ENCODE measurements around the gene LPAR1. TPM values are rescaled to one million over a fixed set of nuclear protein-coding genes. Genes with fewer than 3 reads are reported as not detected.
A peak's percentile ranks its signal among the peaks of the same experiment; 100 is the strongest.

The LPAR1 gene
- total RNA-seq, 1 experiment from 2014 or later = 28.3 TPM

DNA sequence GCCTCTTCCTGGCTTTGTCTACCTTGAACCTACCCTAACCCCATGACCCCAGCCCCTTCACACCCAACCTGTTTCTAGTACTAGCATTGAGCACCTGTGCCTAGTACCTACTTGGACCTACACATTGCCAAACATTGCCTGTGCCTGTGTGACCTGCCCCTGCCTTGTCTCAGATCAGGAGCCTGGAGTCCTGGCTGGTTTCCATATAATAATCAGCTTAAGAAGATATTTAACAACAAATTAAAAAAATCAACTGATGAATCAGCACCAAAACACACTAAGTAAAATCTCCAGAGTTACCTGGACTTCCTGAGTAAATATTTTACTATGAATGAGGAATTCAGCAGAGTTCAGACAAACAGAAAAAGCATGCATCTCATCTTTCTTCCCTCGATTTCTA lies 17.7 kb downstream of the LPAR1 start:
- intact Hi-C loops (cut with micrococcal nuclease; ENCODE audit: unreplicated experiment) = no loop called here
- H3K9me3 ChIP-seq (ENCODE audit: low read depth, low read length, poor library complexity, severe bottlenecking) = no peaks in the 10 kb centered on the region
- H3K27me3 ChIP-seq (replicated peaks; ENCODE audit: insufficient read depth, low read depth, low read length, poor library complexity) = no peaks in the 10 kb centered on the region
- peaks cover 23% of the 10 kb centered on the region for H3K4me1 ChIP-seq (ENCODE audit: insufficient read depth, low read length, poor library complexity, severe bottlenecking)
- TF ChIP-seq, protein P1, sequence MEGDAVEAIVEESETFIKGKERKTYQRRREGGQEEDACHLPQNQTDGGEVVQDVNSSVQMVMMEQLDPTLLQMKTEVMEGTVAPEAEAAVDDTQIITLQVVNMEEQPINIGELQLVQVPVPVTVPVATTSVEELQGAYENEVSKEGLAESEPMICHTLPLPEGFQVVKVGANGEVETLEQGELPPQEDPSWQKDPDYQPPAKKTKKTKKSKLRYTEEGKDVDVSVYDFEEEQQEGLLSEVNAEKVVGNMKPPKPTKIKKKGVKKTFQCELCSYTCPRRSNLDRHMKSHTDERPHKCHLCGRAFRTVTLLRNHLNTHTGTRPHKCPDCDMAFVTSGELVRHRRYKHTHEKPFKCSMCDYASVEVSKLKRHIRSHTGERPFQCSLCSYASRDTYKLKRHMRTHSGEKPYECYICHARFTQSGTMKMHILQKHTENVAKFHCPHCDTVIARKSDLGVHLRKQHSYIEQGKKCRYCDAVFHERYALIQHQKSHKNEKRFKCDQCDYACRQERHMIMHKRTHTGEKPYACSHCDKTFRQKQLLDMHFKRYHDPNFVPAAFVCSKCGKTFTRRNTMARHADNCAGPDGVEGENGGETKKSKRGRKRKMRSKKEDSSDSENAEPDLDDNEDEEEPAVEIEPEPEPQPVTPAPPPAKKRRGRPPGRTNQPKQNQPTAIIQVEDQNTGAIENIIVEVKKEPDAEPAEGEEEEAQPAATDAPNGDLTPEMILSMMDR (conservative IDR thresholded peaks at IDR 0.05; ENCODE audit: low read depth, low read length) = no peak
- TF ChIP-seq EZH2 (IDR thresholded peaks at IDR 0.05; ENCODE audit: borderline replicate concordance, low read depth, low read length, poor library complexity, severe bottlenecking) = no peak
- ChIA-PET POLR2A (ENCODE audit: low non-redundant PET) (no interaction called here), CTCF (no interaction called here)
- no peak overlapping the region for H3K27ac ChIP-seq (ENCODE audit: low read depth, low read length, poor library complexity, severe bottlenecking)
- BruUV-seq (replicated peaks) = no TSS peak
- H3K4me3 ChIP-seq (ENCODE audit: low read depth, low read length, poor library complexity, severe bottlenecking) = no peak overlapping the region
- DNase-seq (ENCODE audit: low spot score) = no peak
- H3K36me3 ChIP-seq (ENCODE audit: insufficient read depth, low read length, poor library complexity, severe bottlenecking) = no peaks in the 10 kb centered on the region

DNA sequence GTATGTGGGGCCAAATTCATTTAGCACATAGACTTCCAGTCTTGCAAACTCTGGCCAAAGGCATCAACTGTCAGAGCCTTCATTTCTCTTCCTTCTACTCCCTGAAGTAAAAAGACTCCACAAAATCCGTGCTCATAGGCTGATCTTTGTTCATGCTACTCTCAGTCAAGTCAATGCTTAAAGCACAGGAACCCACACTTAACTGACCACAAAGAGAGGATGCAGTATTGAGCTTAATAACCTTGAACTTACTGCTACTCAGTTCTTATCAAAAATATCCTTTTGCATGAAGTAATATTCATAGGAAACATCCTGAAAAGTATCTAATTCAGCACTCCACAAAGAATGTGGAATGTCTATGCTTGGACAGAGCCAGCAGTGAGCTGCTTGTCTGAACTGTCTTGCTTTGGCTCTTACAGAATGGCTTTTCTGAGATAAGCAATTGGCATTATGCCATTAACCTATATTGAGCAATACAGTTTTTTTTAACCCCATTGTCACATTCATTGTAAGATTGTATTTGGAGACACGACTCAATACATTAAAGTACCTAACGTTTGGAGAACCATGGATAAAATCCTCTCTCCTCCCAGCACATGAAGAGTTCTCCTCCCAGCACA lies 21.7 kb downstream of the LPAR1 start:
- Histone ChIP-seq H3K4me1 (ENCODE audit: insufficient read depth, low read length, poor library complexity, severe bottlenecking) (peaks cover 36% of the 10 kb centered on the region), H3K36me3 (ENCODE audit: insufficient read depth, low read length, poor library complexity, severe bottlenecking) (no peaks in the 10 kb centered on the region), H3K27me3 (replicated peaks; ENCODE audit: insufficient read depth, low read depth, low read length, poor library complexity) (no peaks in the 10 kb centered on the region), H3K9me3 (ENCODE audit: low read depth, low read length, poor library complexity, severe bottlenecking) (no peaks in the 10 kb centered on the region), H3K4me3 (ENCODE audit: low read depth, low read length, poor library complexity, severe bottlenecking) (no peak overlapping the region), H3K27ac (ENCODE audit: low read depth, low read length, poor library complexity, severe bottlenecking) (no peak overlapping the region)
- DNase-seq (ENCODE audit: low spot score) = peak; percentile 60
- intact Hi-C loops (cut with micrococcal nuclease; ENCODE audit: unreplicated experiment) = no loop called here
- TF ChIP-seq, protein P1 (conservative IDR thresholded peaks at IDR 0.05; ENCODE audit: low read depth, low read length) = no peak
- TF ChIP-seq EZH2 (IDR thresholded peaks at IDR 0.05; ENCODE audit: borderline replicate concordance, low read depth, low read length, poor library complexity, severe bottlenecking) = no peak
- CTCF ChIA-PET = no interaction called here
- POLR2A ChIA-PET (ENCODE audit: low non-redundant PET) = no interaction called here
- BruUV-seq (replicated peaks) = no TSS peak

DNA sequence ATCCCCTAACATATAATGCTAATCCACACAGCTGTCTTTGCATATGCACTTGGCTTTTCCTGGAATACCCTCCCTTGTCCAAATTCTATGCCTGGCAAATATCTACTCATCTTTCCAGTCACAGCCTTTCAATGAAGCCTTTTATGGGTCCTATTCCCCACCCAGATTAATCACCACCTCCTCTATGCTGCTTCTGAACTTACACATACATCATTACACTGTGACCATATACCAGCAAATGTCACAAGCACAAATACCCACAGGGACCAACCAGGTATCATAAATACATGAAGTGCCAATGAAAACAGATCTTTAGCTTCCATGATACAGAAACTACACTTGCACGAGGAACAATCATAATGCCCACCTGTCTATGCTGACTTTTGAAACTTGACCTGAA lies 22.3 kb downstream of the LPAR1 start:
- intact Hi-C loops (cut with micrococcal nuclease; ENCODE audit: unreplicated experiment) = no loop called here
- TF ChIP-seq EZH2 (IDR thresholded peaks at IDR 0.05; ENCODE audit: borderline replicate concordance, low read depth, low read length, poor library complexity, severe bottlenecking) = no peak
- TF ChIP-seq, protein P1 (conservative IDR thresholded peaks at IDR 0.05; ENCODE audit: low read depth, low read length) = no peak
- CTCF ChIA-PET = no interaction called here
- no peaks in the 10 kb centered on the region for H3K9me3 ChIP-seq (ENCODE audit: low read depth, low read length, poor library complexity, severe bottlenecking)
- BruUV-seq (replicated peaks) = no TSS peak
- H3K27ac ChIP-seq (ENCODE audit: low read depth, low read length, poor library complexity, severe bottlenecking) = no peak overlapping the region
- POLR2A ChIA-PET (ENCODE audit: low non-redundant PET) = no interaction called here
- H3K36me3 ChIP-seq (ENCODE audit: insufficient read depth, low read length, poor library complexity, severe bottlenecking) = no peaks in the 10 kb centered on the region
- no peaks in the 10 kb centered on the region for H3K27me3 ChIP-seq (replicated peaks; ENCODE audit: insufficient read depth, low read depth, low read length, poor library complexity)
- H3K4me3 ChIP-seq (ENCODE audit: low read depth, low read length, poor library complexity, severe bottlenecking) = no peak overlapping the region
- DNase-seq (ENCODE audit: low spot score) = no peak
- H3K4me1 ChIP-seq (ENCODE audit: insufficient read depth, low read length, poor library complexity, severe bottlenecking) = peaks cover 36% of the 10 kb centered on the region

Data from A673 (cell line).